Measurements from ENCODE around the gene KLK5.
"Not testable (repeated sequence)": the region's sequence is repeated elsewhere in the genome, so short reads cannot be mapped to it uniquely, and the experiment has no call there.

The KLK5 gene

DNA sequence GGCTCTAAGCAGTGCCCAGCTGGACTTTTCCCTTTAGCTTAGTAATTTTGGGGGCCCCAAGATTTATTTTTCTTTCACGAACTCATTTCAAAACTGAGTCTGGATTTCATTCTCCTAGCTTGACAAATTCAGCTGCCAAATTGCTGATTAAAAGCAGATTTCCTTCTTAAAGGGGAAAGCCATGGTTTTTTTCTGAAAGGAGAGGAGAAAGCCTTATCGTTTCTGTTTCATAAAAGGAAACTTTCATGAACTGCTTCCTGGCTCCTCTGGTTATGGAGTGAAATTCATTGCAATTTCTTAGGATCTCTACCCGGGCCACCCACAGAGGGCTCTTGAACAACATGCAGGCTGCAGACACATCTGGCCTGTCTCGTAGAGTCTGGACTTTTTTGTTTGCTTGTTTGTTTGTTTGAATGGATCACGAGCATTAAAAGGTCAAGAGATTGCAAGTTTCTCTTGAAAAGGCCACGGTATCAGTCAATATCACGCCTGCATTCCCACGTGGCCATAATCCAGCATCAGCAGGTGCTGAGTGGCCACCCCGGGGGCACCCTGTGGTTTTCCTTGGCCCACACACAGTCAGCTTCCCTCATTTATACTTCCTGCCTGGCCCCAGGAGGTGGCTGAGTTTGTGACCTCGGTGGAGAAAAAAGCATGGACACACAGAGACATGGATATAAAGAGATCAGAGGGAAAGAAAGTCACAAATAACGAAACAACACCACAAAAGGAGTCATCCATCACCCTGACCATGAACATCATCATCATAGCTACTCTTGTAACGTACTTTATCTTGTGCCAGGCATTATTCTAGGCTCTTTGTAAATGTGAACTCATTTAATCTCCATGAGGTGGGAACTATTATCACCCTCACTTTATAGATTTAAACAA is 31.2 kb downstream of the KLK5 start:
- DNase-seq = no peak

DNA sequence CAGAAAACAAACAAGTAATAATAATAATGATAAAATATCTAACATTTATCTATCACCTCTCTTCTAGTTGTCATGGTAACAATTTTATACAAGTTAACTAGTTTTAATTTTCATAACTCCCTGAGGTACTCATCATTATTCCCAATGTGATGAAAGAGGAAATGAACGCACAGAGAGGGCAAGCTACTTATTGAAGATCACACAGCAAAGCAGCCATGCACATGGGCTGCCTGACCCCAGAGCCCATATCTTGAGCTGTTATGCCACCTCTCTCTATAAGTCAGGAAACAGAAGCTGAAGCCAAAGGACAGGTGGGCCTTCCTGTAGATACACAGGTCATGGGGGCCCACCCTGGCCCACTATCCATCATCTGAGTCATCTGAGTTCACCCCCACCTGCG is 36.8 kb downstream of the KLK5 start:
- no peak for DNase-seq

DNA sequence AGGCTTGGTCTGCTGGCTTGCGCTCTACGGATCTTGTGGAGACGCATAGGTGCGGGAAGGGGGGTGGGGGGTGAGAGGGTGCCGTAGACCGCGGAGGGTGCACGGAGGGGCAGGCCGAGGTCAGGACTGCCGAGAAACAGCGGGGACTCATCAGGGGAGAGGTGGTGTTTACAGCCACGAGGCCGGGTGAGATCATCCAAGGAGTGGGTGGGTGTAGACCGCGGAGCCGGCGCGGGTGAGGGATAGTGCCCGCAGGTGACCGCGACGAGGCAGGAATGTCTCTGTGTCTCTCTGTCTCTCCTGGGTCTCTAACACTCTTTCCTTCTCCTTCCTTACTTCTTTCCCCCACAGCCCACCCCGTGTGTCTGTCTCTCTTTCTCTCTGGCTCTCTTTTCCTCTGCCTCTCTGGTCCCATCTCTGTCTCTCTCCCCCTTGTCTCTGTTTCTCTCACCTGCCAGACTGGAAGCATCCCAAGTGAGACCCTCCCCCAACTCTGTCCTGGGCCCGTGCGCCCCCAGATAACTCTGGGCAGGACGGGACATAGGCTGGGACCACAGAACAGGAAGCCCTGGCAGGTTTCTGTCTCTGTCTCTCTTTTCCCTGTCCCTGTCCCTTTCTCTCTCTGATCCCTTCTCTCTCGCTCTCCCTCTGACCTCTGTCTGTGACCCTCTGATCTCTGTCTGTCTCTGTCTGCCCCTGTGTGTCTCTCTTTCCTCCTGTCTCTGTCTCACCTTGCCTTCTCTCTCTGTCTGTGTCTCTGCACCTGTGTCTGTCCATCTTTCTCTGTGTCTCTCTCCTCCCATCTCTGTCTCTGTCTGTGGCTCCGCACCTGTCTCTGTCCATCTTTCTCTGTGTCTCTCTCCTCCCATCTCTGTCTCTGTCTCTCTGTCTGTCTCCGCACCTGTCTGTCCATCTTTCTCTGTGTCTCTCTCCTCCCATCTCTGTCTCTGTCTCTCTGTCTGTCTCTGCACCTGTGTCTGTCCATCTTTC is 39.8 kb downstream of the KLK5 start:
- no peak for DNase-seq

DNA sequence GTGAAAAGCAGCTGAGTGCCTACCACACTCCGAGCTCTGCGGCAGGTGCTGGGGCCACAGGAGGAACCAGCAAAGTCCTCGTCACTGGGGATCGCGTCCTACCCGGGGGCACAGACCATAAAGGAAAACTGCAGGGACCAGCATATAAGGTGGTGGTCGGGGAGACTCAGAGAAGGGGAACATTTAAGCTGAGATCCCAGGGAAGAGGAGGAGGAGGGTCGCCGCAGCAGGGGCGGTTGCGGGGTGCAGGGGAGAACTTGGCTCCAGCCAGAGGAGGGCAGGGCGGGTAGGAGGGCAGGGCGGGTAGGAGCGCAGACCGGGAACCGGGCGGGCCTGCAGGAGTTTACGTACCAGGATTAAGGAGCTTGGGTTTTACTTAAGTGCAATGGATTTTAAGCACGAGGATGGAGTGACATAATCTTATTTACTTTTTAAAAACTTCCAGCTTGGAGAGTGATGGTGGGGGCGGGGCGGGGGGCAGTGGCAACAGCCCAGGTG is 40.7 kb downstream of the KLK5 start:
- DNase-seq = no peak

DNA sequence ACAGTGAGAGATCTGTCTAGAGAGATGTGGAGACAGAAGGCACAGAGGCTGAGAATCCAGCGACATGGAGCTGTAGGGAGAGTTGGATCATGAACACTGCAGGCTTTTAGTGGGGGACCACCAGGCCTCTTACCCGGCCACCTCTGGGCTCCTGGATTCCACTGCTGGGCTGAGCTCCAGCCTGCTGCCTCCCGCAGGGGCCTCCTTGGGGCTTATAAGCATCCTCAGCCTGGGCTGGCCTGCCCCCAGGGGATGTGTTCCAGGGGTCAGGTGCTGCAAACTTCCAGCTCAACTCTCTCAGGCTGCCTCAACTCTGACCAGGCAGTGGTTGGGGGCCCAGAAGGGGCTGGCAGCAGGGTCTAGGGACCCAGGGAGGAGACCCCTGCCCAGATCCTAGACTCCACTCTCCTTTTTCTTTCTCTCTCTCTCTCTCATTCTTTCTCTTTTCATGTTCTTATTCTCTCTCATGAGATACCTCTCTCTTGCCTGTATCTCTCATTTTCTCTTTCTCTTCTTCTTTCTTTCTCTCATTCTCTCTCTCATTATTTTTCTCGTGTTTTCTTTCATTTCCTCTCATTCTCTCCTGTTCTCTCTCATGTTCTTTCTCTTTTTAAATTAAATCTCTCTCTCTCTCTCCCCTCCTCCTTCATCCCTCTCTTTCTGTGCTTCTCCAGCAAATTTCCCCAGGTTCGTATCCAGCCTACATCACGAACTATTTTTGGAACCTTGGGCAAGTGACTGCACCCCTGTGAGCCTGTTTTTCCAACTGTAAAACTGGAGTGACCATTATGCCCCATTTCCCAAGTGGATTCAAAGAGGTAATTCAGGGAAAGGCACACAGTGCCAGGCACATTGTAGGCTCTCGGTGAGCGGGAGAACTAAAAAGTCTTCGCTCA is 41.4 kb downstream of the KLK5 start, which contains the start of gene KLK4:
Gene KLK4, minus strand, starts transcription at position 190 of the 896 bp plus-strand sequence. CDS start 657 bp downstream, outside the sequence.
- no peak for DNase-seq

DNA sequence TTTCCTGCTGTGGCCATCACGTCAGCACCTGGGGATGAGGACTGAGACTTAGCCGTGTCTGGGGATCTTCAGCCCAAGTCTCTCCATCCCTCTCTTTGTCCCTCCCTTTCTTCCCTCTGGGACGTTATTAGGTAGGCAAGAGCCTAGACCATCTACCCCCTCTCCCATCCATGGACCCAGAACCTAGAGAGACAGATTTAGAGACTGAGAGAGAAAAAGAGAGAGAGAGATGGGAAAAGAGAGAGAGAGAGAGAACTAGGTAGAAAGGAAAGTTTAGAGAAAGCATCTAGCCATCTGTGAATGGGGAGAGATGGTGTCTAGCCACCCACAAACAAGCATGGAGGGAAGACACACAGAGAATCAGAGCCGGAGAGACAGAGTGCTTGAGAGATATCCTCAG is 42.1 kb downstream of the KLK5 start:
- DNase-seq = no peak

DNA sequence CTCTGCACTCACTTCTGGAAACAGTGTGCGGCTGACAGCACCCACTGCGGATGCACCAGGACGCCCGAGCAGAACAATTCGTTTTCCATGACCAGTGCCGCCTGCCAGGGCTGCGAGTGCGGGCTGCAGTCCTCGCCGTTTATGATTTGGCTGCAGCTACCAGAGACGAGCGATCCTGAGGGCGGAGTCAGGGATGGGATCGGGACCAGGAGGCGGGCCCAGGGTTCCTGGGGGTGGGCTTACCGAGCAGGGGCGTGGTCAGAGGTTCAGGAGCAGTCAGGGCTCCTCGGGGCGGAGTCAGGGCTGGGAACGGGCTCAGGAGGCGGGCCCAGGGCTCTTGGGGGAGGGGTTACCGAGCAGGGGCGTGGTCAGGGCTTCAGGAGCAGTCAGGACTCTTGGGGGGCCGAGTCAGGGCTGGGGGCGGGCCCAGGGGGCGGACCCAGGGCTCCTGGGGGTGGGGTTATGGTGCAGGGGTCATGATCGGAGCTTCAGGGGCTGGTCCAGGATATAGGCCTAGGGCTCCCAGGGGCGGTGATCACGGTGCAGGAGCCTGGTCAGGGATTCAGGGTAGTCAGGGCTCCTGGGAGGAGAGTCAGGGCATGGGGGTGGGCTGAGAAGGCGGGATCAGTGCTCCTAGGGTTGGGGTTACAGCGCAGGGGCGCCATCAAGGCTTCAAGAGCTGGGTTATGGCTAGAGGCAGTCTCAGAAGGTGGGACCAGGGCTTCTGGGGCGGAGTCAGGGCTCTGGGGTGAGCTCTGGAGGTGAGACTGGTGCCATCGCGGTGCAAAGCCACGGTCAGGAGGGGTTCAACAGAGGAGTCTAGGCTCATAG is 43.4 kb downstream of the KLK5 start:
- DNase-seq = no peak

DNA sequence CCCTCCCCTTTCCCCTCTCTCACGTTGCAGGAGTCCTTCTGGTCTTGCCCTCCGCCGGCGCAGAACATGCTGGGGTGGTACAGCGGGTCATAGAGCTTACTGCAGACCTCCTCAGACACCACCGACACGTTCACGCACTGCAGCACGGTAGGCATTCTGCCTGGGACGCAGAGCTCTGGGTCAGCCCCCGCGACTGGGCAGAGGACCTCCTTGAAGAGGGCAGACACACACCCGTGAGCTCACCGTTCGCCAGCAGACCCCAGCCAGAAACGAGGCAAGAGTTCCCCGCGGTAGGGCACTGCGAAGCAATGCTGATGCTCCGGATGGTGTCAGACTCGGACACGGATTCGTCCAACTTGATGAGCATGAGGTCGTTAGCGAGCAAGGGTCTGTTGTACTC is 44.5 kb downstream of the KLK5 start:
- DNase-seq = no peak

DNA sequence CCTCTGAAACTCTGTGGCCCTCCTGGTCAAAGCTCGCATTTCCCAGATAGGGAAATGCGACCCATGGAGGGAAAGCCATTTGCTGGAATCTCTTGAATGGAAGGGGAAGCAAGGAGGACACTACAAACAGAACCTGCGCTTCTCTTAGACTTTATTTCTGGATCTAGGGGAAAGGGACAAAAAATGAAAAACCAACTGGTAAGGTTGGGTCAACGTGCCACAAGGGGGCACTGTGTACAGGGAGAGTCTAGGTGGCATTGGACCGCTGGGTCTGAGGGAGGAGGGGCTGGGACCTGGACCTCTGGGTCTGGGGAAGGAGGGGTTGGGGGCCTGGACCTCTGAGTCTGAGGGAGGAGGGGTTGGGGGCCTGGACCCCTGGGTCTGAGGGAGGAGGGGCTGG is 46.6 kb downstream of the KLK5 start:
- no peak for DNase-seq

DNA sequence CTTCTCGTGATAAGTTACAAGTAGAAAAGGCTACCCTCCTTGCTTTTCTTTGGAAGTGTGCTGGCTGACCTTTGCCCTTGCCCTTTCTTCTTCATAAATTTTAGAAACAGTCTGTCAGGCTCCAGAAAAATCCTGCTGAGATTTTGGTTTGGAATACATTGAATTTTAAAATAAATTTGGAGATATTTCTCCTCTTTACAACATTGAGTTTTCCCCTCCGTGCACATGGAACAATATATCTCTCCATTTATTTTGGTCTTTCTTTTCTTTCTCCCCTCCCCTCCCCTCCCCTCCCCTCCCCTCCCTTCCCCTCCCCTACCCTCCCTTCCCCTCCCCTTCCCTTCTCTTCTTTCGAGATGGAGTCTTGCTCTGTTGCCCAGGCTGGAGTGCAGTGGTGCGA is 50.2 kb downstream of the KLK5 start:
- no peak for DNase-seq

DNA sequence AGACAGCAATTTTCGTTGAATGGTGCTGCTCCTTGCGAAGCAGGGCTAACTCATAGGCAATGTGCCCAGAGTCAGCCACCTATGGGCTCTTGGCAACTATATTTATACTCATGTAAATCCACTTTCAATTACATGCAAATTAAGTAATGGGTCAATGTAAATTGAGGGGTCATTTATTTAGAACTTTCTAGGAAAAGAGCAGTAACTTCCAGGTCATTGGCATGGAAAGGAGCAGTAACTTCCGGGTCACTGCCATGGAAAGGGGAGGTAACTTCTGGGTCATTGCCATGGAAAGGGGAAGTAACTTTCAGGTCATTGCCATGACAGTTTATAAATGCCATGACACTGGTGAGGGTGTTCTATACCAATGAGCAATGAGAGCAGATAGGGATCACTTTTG is 53.3 kb downstream of the KLK5 start:
- DNase-seq = no peak

DNA sequence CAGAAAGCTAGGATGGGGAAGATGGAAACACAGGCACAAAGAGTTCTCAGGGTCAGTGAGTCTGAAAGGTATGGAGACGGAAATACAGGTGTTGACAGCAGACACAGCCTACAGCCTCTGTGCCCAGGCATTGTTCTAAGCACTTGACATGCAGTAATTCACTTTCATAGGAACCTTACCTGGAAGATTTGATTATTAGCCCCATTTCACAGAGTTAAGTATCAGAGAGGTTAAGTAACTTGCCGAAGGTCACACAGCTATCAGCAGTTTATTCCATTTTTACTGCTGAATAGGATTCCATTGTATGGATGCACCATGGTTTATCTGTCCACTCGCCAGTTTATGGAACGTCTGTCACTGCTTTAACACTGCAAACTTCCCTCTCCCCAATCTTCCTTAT is 54.8 kb downstream of the KLK5 start:
- no peak for DNase-seq

DNA sequence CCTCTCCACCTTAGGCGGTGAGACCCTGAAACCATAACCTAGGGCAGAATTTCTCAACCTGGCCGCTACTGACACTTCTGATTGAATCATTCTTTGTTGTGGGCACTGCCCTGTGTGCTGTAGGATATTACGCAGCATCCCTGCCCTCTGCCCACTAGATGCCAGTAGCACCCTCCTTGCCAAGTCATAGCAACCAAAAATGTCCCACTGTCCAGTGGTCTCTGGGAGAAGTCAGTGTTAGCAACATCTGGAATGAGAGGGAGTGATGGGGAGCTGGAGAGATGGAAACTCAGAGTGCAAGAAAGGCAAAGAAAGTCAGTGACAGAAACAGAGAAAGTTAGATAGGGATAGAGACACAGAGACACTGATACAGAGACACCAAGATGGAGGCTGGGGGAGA is 55.2 kb downstream of the KLK5 start:
- DNase-seq = no peak

DNA sequence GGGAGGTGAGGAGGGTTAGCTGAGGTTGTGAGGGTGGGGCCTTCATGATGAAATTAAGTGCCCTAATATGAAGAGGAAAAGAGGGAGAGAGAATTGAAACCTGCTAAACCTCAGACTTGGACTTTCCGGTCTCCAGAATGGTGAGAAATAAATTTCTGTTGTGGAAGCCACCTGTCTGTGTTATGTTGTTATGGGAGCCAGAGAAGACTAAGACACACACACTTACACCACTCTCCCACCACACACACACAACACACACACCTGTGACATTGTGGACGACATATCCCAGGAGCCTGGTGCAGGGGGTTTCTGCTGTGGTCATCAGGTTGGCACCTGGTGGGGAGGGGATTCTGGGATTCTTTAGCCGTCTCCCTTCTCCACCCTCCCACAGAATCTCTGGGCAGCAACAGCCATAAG is 55.6 kb downstream of the KLK5 start:
- no peak for DNase-seq

DNA sequence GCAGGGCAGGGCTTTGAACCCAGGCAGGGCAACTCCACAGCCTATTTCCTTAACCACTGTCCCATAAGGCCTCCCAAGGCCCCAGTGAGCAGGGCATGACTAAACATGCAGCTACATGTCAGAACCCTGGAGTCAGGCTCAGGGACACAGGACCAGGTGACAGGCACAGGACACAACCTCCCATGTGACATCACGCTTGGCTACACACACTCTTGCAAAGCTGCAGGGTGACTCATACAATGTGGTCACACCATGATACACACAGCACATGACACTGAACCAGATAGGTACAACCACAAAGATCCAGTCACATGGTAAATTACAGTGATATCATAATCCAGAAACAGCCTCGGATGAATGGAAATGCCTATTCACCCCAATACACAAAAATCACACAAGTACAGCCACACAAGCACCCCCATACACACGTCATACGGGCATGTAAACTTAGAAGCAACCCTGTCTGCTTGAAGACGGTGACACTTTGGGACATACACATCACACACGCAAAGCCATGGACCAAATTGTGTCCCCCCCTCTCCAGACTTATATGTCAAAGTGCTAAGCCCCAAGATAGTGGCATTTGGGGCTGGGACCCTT is 56.1 kb downstream of the KLK5 start:
- DNase-seq = peak; percentile 48

DNA sequence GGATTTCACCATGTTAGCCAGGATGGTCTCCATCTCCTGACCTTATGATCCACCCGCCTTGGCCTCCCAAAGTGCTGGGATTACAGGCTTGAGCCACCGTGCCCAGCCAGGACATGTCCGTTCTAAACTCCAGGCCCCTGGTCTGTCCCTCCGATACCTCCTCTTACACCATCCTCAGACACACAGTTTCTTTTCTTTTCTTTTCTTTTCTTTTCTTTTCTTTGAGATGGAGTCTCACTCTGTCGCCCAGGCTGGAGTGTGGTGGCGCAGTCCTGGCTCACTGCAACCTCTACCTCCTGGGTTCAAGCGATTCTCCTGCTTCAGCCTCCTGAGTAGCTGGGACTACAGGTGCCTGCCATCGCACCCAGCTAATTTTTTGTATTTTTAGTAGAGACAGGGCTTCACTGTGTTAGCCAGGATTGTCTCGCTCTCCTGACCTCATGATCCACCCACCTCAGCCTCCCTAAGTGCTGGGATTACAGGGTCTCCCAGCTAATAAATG is 56.7 kb downstream of the KLK5 start:
- not testable (repeated sequence) for DNase-seq

DNA sequence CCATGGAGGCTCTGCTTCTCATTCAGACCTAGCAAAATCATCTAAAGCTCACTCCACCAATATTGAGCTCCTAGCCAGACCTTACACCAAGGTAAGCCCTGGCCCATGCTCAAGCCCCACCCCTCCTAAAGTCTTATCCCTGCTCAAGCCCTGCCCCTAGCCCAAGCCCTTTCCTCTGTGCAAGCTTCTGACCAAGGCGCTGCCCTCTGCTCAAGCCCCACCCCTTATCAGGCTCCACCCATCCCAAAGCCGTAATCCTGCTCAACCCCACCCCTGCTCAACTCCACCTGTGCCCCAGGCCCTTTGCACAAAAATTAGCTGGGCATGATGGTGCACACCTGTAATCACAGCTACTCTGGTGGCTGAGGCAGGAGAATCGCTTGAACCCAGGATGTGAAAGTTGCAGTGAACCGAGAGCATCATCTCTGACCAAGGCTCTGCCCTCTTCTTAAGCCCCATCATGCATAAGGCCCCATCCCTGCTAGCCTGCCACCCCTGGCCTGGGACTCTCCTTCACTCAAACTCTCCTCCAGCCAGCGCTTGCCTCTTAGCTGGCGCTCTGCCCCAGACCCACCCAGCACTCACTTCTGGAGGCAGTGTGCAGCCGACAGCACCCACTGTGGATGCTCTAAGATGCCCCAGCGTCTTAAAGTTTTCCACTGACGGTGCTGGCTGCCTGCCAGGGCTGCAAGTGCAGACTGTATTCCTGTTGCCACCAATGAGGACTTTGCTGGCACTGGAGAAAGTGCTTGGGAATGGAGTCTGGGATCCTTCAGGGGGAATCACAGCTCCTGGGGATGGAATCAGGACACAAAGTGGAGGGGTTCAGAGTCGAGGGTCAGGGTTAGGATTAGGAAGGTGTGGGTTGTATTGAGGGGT is 58.1 kb downstream of the KLK5 start:
- no peak for DNase-seq

All from NCI-H2107 (cell line).